ENCODE results near the gene ACP3. TPM values are rescaled to one million over a fixed set of nuclear protein-coding genes. Genes with fewer than 3 reads are reported as not detected.

ACP3 gene
- total RNA-seq, 2 donors from 2014 or later, result 0.79 to 2.5 TPM

DNA sequence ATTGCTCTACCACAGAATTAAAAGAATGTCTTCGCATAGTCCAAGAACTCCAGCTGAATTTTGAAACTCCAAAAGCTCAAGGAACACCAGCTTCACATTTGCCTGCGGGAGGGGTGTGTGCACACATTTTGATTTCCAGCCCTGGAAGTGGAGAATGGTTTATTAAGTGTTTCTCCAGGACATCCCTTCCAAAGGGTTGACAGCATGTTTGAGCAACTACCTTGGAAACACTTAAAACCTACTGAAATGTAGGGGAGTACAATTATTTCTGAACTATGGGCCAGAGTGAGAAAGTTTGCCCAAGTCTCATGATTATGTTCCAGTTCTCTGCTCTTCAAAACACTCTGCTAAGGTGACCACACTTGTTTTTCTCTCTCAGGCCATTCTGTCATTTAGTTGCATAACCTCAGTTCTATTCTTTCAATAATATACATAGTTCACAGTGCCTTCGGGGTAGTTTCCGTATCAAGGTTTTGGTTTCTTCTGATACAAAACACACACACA, 7.9 kb downstream of the ACP3 start:
- DNase-seq (ENCODE audit: low spot score), result no peak
- no peaks in the 10 kb centered on the region for H3K27me3 ChIP-seq
- TF ChIP-seq, protein P1, sequence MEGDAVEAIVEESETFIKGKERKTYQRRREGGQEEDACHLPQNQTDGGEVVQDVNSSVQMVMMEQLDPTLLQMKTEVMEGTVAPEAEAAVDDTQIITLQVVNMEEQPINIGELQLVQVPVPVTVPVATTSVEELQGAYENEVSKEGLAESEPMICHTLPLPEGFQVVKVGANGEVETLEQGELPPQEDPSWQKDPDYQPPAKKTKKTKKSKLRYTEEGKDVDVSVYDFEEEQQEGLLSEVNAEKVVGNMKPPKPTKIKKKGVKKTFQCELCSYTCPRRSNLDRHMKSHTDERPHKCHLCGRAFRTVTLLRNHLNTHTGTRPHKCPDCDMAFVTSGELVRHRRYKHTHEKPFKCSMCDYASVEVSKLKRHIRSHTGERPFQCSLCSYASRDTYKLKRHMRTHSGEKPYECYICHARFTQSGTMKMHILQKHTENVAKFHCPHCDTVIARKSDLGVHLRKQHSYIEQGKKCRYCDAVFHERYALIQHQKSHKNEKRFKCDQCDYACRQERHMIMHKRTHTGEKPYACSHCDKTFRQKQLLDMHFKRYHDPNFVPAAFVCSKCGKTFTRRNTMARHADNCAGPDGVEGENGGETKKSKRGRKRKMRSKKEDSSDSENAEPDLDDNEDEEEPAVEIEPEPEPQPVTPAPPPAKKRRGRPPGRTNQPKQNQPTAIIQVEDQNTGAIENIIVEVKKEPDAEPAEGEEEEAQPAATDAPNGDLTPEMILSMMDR (IDR thresholded peaks at IDR 0.05), result no peak

DNA sequence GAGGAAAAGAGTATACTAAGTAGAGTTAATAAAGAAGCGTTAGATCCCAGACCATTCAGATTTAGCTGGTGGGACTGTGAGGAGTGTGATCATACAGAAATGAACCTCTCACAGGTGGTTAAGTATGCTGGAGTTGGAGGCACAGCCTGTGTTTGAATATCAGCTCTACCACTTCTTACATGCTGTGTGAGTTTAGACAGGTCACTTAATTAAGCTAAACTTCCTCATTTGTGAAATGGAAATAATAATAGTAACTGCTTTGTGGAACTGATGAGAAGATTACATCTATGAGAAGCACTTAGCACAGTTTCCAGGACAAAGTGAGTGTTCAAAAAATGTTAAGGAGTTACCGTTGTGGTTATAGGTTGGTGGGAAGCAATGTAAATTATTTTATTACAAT, 8.4 kb downstream of the ACP3 start:
- no peak for DNase-seq (ENCODE audit: low spot score)
- Histone ChIP-seq H3K27ac (no peak overlapping the region), H3K27me3 (no peaks in the 10 kb centered on the region), H3K9me3 (no peaks in the 10 kb centered on the region), H3K36me3 (no peaks in the 10 kb centered on the region), H3K4me1 (no peaks in the 10 kb centered on the region), H3K4me3 (no peak overlapping the region)
- TF ChIP-seq, protein P1 (IDR thresholded peaks at IDR 0.05), result no peak

More for the DNA sequence above, 7.9 kb downstream of the ACP3 start:
- no peaks in the 10 kb centered on the region for H3K36me3 ChIP-seq
- H3K9me3 ChIP-seq, result no peaks in the 10 kb centered on the region
- no peak overlapping the region for H3K27ac ChIP-seq
- no peak overlapping the region for H3K4me3 ChIP-seq
- H3K4me1 ChIP-seq, result no peaks in the 10 kb centered on the region

DNA sequence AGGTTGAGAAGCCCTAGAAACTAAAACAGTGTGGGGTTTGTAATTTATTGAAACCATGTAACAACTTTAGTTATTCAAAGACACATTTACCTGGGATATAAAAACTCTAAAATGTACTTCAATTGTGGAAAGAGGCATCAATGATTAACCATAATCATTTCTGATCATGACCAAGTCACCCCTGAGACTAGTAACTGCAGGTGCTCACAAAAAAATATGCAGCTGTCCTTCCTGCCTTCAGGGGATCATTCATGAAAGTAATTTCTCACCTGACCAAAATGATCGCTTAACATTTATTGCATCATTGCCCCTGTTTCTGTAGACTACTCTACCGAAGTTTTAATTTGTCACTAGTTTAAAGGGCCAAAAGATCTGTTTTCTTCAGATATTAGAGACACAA, 9.0 kb downstream of the ACP3 start:
- TF ChIP-seq, protein P1 (IDR thresholded peaks at IDR 0.05), result no peak

DNA sequence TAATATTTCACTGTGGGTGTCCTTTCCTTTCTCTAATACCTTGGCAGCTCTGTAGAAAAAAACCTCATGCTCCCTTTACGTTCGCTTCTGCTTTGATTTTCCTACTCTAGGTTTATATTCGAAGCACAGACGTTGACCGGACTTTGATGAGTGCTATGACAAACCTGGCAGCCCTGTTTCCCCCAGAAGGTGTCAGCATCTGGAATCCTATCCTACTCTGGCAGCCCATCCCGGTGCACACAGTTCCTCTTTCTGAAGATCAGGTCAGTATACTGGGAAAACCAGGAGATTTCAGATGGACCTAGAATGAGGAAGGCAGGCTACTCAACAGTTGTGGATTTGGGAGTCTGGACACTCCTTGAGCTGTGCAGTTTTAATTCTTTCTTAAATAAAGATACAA, 14.9 kb downstream of the ACP3 start:
- TF ChIP-seq, protein P1 (IDR thresholded peaks at IDR 0.05), result no peak
- DNase-seq (ENCODE audit: low spot score), result no peak
- Histone ChIP-seq H3K27ac (no peak overlapping the region), H3K4me3 (no peak overlapping the region), H3K36me3 (no peaks in the 10 kb centered on the region), H3K27me3 (no peaks in the 10 kb centered on the region), H3K9me3 (no peaks in the 10 kb centered on the region), H3K4me1 (no peaks in the 10 kb centered on the region)

More for the DNA sequence above, 9.0 kb downstream of the ACP3 start:
- Histone ChIP-seq H3K27ac (no peak overlapping the region), H3K36me3 (no peaks in the 10 kb centered on the region), H3K9me3 (no peaks in the 10 kb centered on the region), H3K4me3 (no peak overlapping the region), H3K27me3 (no peaks in the 10 kb centered on the region), H3K4me1 (no peaks in the 10 kb centered on the region)
- DNase-seq (ENCODE audit: low spot score), result no peak

DNA sequence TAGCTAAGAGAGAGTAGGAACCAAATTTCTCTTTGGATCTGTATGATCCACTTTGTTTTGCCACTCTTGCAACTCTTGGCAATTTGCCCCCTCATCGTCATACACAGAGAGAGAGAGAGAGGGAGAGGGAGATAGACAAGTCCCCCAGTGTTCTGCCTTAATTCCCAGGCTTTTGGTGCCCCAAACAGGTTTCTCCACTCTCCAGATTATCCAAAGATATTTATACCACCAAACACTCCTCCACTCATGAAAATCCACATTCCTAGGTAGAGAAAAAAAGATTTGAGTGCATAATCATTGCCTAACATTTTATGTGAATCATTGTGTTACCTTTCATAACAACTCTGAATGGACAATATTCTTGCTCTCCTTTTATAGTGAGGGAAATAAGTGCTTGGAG, 15.3 kb downstream of the ACP3 start:
- Histone ChIP-seq H3K27ac (no peak overlapping the region), H3K4me3 (no peak overlapping the region), H3K4me1 (no peaks in the 10 kb centered on the region), H3K27me3 (no peaks in the 10 kb centered on the region), H3K36me3 (no peaks in the 10 kb centered on the region), H3K9me3 (no peaks in the 10 kb centered on the region)
- DNase-seq (ENCODE audit: low spot score), result no peak
- TF ChIP-seq, protein P1 (IDR thresholded peaks at IDR 0.05), result no peak

DNA sequence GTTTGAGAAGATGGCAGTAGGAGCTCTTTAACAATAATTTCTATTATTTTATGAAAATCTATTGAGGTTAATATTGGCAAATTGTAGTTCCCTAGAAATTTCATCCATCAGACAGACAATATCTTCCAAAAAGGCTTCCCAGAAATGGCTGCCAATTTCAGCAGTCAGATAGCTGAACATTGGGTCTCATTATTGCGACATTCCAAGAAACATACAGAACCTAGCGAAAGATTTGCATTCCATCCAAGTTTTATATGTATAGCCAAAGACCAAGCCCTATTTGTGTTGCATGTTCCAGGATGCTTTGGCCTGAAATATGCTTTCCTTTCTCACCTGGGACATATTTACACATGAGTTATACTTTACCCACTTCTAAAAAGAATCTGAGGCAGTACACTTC, 24.5 kb downstream of the ACP3 start:
- TF ChIP-seq, protein P1 (IDR thresholded peaks at IDR 0.05), result no peak
- no peak overlapping the region for H3K27ac ChIP-seq
- H3K36me3 ChIP-seq, result no peaks in the 10 kb centered on the region
- peaks cover 0 to 4% of the 10 kb centered on the region in 2 donors for H3K4me1 ChIP-seq
- no peaks in the 10 kb centered on the region for H3K9me3 ChIP-seq
- no peak for DNase-seq (ENCODE audit: low spot score)
- no peaks in the 10 kb centered on the region for H3K27me3 ChIP-seq
- no peak overlapping the region for H3K4me3 ChIP-seq
